NCI-H146 (cell line): ENCODE results near the gene LDB3.
"Not testable (repeated sequence)": the region's sequence is repeated elsewhere in the genome, so short reads cannot be mapped to it uniquely, and the experiment has no call there.

Source experiments
- DNase-seq: peaks from one replicate; lab custom pipeline; 2025; lab: John Stamatoyannopoulos, UW

Gene LDB3, protein sequence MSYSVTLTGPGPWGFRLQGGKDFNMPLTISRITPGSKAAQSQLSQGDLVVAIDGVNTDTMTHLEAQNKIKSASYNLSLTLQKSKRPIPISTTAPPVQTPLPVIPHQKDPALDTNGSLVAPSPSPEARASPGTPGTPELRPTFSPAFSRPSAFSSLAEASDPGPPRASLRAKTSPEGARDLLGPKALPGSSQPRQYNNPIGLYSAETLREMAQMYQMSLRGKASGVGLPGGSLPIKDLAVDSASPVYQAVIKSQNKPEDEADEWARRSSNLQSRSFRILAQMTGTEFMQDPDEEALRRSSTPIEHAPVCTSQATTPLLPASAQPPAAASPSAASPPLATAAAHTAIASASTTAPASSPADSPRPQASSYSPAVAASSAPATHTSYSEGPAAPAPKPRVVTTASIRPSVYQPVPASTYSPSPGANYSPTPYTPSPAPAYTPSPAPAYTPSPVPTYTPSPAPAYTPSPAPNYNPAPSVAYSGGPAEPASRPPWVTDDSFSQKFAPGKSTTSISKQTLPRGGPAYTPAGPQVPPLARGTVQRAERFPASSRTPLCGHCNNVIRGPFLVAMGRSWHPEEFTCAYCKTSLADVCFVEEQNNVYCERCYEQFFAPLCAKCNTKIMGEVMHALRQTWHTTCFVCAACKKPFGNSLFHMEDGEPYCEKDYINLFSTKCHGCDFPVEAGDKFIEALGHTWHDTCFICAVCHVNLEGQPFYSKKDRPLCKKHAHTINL

DNA sequence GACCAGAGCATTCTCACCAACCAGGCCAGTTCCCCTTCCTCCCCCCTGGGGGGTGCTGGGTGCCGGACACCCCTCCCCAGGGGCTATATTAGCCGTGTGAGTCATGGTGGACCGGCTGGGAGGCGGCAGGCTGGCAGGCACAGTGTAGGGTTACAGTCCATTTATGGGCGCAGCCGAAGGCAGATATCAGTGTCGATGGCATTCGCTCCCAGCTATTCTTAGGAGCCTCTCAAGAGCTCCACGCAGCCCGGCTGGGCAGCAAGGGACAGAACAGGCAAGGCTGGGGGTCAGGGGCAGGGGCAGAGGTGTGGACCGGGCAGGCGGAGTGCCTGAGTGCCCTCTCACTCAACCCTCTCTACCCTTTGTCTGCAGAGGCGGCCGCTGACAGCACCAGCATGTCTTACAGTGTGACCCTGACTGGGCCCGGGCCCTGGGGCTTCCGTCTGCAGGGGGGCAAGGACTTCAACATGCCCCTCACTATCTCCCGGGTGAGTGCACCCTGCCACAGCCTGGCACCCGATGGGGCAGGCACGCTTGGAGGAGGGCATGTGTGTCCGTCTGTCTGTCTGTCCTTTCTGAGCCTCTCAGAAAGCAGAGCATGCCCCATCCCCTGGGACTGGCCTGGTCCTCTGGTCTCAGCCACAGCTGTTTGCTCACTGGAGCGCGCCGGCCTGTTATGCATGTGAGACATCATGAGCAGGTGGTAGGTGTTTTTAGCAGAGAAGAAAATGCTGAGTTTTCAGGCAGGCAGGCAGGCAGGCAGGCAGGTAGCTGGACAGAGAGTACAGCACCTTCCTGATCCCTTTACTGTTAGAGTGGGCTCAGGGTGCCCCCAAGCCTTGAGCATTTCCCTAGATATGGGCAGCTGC is at the start of gene LDB3:
LDB3 (plus strand) TSS at position 215 of the 869 bp plus-strand sequence; CDS start at position 396, 181 bp downstream.
- peak; percentile 78 for DNase-seq

DNA sequence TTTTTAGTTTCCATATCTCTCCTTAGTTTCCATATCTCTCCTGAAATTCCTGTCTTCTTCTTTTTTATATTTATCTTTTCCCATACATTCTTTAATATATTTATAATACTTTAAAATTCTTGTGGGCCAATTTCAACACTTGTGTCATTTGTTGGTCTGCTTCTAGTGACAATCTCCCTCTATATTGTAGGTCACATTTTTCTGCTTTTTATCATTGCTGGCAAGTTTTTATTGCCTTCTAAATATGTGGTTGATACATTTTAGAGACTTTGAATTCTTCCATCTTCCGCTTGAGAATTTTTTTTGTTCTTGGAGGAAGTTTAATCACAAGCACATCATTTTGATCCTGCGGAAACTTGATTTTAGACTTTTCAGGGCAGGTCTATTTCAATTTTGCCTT is 40.0 kb upstream of the LDB3 start:
- no peak for DNase-seq

DNA sequence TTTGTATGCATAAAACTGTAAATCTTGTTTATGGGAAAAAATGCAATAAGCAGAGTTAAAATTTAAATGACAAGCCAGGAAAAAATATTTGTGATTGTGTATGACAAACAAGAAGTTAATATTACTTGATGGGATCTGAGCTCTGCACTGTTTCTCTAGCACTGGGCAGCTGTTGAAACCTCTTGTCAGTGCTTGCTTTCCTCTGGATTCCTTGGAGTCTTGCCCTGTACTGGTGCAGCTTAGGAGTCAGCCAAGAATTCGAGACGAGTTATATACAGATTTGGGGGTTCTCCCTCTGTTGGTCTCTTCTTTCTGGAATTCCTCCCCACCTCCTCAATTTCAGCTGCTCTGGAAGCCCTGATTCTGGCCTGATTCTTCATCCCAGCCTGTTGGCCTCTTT is 38.2 kb upstream of the LDB3 start:
- DNase-seq: no peak

DNA sequence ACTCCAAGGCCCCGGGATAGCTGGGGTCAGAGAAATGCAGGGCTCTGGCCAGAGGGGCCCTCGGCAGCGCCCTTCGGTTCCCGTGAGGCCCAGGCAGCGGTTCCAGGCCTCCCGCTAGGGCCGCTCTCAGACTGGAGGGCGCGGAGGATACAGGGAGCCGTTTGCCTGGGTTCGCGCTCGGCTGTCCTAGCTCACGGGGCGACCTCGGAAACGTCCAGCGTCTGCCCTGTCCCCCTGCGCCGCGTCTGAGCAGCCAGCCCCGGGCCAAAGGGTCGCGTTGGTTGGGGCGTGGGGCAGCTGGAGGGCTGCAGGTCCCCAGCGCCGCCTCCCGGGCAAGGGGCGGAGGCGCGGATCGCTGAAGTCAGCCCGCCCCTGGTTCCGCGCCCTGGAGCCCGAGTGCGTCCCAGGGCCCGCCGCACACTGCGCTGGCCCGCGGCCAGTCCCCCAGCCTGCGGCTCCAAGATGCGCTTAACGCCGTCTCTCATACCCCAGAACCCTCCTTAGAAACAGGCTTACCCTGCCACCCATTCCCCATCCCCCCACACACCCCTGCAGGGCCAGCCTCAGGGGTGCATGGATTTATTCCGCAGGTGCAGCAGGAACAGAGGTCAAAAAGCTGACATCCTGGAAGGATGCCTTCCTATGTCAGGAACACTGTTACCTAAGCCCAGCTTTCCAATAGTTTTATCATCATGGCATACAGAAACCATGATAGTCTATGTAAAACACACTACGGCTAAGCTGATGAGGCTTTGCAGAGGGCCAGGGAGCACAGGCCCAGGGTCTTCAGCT is 36.1 kb upstream of the LDB3 start:
- peak; percentile 77 for DNase-seq

DNA sequence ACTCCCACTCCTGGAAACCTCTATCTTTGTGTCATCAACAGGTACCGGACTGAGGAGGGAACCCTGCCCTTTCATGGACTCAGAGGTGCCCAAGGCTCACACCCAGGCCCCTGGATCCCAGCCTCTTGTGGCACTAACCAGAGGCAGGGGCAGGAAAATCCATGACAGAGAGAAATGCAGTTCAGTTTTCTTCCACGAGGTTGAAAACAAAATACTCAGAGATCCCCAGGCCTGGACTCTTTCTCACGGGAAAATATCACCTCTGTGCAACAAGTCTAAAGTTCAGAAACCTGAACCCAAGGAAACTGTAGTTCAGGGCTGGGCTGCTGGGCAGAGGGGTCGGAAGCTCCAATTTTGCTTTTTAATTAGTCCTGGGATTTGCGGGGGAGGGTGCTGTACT is 35.4 kb upstream of the LDB3 start:
- DNase-seq: no peak

DNA sequence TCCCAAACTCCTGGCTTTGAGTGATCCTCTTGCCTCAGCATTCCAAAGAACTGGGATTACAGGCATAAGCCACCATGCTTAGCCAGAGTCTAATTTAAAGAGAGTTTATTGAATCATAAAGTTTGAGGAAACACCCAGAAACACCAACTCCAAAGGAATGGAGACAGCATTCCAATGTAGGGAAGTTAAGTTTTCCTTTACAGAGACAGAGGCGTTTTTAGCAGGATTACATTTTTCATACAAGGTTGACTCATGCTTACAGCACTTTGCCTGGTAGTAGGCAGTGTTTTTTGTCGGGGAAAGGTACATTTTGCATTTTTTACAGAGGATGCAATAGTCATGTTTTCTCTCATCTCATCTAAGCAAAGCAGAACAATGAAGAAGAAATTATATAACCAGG is 32.9 kb upstream of the LDB3 start:
- DNase-seq: no peak

DNA sequence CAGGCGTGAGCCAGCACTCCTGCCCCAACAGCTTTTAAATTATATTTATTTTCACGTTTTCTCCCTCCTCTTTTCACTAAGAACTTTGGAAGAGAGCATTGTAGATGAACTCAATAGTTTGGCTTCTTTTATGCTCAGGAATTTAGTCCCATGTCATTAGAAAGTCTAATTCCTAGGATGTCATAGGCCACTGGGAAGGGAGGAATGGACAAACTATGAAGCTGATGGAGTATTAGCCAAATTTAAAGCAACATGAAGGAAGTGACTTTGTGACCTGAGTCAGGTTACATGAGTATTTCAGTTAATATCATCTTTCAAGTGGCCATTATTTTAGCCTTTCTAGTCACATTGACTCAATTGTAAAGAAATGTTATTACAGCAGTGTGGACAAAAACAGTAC is 32.0 kb upstream of the LDB3 start:
- no peak for DNase-seq

DNA sequence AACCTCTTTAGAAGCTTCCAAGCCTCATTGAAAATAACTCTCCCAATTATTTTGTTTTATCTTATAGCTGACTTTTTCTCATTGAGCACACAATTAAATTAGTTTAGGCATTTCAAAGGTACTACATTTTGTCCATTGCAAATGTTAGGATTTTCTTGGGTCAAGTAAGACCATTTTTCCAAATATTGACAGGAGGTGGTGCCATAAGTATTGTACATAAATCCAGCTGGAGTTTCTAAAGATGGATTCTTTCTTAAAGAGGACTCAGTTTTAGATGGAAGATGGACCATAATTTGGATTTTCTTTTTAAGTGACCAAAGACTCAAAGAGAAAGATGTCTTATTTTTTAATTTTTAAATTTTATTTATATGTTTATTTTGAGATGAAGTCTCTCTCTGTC is 26.3 kb upstream of the LDB3 start:
- no peak for DNase-seq

DNA sequence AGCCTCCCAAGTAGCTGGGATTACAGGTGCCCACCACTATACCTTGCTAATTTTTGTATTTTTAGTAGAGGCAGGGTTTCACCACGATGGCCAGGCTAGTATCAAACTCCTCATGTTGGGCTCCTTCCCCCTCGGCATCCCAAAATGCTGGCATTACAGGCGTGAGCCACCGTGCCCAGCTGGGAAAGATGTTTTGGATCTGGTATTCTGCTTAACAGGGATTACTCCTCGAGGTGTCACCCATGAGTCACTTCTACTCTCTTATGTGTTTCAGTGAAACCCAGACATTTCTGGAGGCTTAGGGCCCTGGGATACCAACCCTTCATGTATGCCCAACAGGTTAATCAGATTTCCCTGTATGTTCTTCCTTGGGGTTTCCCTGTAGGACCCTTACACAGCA is 25.8 kb upstream of the LDB3 start:
- no peak for DNase-seq

DNA sequence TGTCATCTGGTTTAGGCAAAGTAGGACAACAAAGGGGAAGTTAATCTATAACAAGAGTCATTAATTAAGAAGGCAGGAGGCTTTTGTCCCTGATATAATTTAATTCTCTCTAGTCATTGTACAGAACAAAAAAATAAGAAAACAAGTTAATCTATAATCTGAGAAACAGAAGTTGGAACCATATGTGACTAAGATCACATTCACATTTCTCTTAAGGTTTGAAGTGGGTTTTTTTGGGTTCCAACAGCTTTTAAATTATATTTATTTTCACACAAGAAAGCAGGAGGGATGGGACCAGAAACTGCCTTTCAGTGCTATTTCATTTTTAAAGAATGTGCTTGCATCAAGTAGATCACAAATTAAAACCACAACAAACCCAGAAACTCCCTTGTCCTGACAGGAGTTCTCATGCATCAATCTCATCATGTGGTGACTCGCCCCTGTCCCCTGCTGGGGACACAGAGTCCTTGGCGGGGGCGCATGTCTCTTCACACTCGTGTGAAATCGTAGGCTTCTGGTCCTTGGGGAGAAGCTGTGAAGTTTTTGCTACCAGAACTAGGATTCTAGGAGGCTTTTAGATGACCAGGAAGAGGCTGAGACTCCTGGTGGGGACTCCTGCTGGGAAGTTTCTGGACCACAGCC is 24.0 kb upstream of the LDB3 start:
- no peak for DNase-seq

DNA sequence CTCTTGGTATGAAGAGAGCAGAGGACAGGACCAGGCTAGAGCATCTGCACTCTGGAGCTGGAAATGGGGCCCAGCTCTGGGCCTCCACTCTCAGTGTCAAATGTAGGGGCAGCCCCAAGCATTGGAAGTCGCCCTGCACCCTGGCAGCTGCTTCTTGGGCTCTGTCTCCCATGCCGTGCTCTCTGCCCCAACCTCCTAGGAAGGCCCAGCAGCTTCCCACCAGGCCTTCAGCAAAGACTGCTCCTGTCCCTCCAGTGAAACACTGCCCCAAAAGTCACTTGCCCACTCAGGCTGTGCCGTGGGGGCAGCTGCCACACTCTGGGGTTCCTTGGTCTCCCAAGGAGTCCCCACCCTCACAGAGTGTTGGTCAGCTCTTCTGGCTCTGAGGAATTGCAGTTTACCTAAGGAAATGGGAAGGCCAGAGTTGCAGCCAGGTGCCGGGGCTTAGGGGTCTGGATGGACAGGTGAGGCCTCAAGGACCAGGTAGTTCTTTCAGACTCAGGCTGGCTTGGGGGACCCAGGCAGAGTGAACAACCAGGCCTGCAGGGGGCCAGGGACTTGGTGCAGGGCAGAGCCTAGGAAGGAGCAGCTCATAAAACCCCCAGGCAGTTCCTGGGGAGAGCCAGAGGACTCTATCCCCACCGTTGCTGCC is 23.4 kb upstream of the LDB3 start:
- DNase-seq: no peak

DNA sequence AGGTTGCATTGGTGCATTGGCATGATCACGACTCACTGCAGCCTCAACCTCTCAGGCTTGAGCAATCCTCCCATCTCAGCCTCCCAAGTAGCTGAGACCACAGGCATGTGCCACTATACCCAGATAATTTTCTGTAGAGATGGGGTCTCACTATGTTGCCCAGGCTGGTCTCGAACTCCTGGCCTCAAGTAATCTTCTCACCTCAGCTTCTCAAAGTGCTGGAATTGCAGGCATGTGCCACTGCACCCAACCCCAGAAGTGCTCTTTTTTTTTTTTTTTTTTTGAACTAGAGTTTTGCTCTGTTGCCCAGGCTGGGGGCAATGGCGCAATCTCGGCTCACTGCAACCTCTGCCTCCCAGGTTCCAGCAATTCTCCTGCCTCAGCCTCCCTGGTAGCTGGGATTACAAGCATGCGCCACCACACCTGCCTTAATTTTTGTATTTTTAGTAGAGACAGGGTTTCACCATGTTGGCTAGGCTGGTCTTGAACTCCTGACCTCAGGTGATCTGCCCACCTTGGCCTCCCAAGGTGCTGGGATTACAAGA is 22.6 kb upstream of the LDB3 start:
- DNase-seq: not testable (repeated sequence)

DNA sequence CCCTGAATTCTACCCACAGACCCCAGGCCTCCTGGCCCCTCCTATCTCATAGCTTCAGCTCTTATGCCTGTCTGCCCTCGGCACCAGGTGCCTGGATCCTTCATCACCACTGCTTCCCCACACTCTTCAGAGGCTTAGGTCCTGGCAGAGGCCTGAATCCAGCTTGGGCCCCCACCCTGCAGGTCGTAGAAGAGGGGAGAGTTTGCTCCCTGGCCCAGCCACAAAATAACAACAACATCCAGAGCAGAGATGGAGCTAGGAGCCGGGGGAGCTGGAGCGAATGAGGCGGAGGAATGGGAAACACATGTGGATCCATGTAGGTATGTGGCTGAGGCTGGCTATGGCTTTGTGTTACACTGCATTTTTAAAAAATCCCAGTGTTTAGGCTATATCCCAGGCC is 21.8 kb upstream of the LDB3 start:
- DNase-seq: no peak

DNA sequence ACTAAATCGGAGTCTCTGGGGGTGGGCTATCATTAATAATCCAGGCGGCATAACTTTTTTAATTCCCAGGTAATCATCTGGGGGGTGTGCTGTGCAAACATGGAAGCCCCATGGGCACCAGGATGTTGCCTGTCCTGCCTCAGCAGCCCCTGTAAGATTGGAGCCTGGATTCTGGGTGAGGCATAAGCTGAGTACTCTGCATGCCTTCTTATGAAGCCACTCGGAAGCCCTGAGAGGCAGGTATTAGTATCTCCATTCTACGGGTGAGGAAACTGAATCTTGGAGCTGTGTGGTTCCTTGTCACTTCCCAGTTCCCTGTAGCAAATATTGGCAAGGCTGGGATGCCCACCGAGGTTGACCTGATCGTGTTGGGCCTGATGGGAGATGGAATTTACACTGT is 21.4 kb upstream of the LDB3 start:
- DNase-seq: no peak

DNA sequence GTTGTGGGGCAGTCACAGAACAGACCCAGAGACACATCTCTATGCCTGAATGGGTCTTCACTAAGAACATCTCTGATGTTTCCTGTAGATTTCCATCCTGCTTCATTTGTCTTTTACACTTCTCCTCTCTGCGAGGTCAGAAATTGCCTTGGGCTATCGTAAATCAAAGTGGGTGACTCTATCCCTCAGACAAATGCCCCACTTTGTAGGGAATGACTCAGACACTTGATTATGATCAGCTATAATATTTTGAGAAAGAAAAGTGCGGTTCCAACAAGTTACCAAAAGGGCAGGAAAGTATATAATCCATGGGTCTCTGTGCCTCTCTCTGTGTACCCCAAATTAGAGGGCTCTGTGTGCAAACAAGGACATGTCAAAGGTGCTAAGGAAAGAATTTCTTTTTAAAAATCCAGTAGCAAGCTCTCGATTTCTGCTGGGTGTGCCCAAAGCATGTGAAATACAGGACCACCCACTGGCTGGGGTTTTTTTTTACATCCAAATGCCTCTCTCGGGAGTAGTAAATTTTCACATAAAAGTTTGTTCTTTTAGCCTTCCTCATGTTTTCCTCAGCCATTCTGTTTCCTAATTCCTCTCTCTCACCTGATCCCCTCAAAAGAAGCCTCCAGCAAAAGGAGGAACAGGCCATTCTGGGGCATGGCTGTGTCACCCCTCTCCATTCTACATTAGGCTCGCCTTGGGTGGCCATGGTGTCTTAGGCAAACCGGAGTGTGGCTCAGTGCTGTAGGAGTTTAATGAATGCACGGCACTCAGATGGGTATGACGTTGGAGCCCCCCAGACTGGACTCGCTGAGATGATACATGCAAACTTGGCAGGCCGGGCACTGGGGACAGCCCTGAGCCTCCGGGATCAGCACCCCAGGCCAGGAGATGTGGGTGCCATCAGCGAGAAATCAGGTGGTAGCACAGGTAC is 20.3 kb upstream of the LDB3 start:
- no peak for DNase-seq

DNA sequence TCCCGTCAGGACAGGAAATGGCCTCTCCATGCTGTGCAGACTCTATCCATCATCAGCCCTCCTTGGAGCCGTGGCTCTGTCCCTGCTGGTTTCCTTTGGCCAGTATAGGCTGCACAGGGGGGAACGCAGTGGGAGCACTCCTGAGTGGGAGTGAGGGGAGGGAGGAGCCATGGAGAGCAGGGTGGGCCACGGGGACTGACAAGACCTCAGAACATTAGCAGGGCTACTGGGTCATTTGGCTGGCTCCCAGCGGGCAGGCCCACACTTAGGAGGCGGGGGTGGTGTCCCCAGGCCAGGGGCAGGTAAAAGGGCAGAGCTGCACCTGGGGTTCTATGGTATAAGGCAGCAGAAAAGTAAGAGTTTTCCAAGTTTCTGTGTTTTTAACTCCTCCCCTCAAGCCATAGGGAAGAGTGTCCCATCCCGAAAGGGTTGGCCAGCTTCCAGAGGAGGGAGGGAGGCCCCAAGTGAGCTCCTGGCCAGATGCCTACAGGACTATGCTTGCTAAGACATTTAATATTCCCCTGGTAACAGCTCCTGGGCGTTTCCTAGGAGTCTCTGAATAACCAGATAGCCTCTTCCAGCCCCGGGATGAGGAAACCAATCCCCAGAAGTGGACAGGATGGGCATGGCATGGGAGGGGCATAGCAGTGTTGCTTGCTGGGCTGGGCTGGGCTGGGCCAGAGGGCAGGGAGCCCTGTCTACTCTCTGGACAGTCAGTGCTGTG is 19.4 kb upstream of the LDB3 start:
- DNase-seq: no peak

DNA sequence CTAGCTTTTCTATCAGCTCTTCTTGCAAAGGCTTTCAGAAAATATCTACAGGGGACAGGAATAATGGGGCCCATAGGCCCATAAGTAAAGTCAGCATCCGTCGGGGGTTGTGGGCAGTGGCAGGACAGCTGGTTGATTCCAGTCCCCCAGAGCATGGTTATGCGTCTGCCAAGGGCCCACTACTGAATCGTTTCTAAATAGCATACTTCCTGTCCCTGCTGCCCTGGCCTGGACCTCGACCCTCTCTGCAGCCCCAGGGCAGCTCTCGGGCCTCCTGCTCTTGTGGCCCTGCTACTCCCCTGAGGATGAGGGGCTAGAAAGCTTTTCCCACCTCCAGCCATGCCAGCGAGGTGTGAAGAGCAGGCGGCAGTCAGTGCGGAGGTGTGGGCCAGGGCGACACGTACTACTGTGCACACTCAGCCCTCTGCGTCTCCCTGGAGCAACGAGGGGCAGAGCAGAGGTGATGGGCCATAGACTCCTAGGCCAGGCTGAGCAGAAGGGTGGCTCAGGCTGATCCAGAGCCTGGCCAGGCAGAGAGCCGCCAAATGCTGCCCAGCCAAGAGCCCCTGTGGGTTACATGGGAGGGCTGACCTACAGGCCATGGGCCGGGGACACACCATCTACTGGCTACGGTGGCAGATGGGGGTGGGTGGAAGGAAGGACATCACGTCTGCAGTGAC is 18.7 kb upstream of the LDB3 start:
- no peak for DNase-seq

DNA sequence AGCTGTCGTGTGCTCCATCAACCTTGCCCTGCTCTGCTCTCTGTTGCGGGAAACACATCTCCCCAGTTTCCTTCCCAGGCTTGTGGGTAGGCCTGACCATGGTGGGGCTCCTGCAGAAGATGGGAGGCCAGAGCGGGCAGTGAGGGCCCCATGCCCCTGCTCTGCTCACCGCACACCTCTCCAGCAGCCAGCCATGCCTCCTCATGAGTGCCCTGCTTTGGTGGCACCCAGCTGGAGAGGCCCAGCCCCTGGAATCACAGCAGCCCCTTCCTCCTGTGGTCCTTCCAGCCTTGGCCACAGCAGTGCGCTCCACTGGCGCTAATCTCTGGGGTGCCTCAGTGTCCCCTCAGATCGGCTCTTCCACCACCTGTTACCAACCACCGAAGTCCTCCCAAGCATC is 18.2 kb upstream of the LDB3 start:
- no peak for DNase-seq
